ENCODE results near the gene RBFOX2. TPM values are rescaled to one million over a fixed set of nuclear protein-coding genes. Genes with fewer than 3 reads are reported as not detected.
"Not testable (repeated sequence)": the region's sequence is repeated elsewhere in the genome, so short reads cannot be mapped to it uniquely, and the experiment has no call there.

Gene RBFOX2
- total RNA-seq, result 58.1 TPM

- no peaks in the 10 kb centered on the region for H3K9me3 ChIP-seq
- no peak for TF ChIP-seq CTCF (IDR thresholded peaks at IDR 0.05)
- peak within 1 kb of the TSS; percentile 90 to 95 for H3K27ac ChIP-seq
- peaks cover 0 to 10% of the 10 kb centered on the region in 2 donors for H3K4me1 ChIP-seq
- peak; percentile 89 to 99 for DNase-seq (ENCODE audit: low spot score in 2 of 2)
- H3K4me3 ChIP-seq, result peak within 1 kb of the TSS; percentile 83 to 96
- H3K36me3 ChIP-seq, result no peaks in the 10 kb centered on the region
- intact Hi-C loops (cut with DNase I), result loop anchor here (1.0 to 2.0 kb wide), 6 partner anchors 32 to 98 kb away; no protein-coding TSS in a partner anchor
- H3K27me3 ChIP-seq, result no peaks in the 10 kb centered on the region
These were observed at the start of gene RBFOX2 for GRCh38 chr22:36028646-36029405. Gene RBFOX2 (minus strand): TSS chr22:36028824. CDS start chr22:36028425, 399 bp downstream.

- Histone ChIP-seq H3K36me3 (no peaks in the 10 kb centered on the region), H3K9me3 (no peaks in the 10 kb centered on the region), H3K27ac (peak overlapping the region; percentile 0 to 19), H3K4me1 (no peaks in the 10 kb centered on the region), H3K4me3 (no peak overlapping the region), H3K27me3 (no peaks in the 10 kb centered on the region)
- TF ChIP-seq CTCF (IDR thresholded peaks at IDR 0.05), result no peak
- intact Hi-C loops (cut with DNase I), result no loop called here
- DNase-seq (ENCODE audit: low spot score in 2 of 2), result no peak
These were observed 48.6 kb upstream of the RBFOX2 start for GRCh38 chr22:36077271-36077670.

- Histone ChIP-seq H3K36me3 (no peaks in the 10 kb centered on the region), H3K27ac (no peak overlapping the region), H3K4me1 (no peaks in the 10 kb centered on the region), H3K27me3 (no peaks in the 10 kb centered on the region), H3K4me3 (no peak overlapping the region), H3K9me3 (no peaks in the 10 kb centered on the region)
- no peak for TF ChIP-seq CTCF (IDR thresholded peaks at IDR 0.05)
- intact Hi-C loops (cut with DNase I), result no loop called here
- no peak for DNase-seq (ENCODE audit: low spot score in 2 of 2)
These were observed 47.1 kb upstream of the RBFOX2 start for GRCh38 chr22:36075724-36076123.

GRCh38 chr22:36075230-36075629 lies 46.6 kb upstream of the RBFOX2 start:
- no peak overlapping the region for H3K4me3 ChIP-seq
- TF ChIP-seq CTCF (IDR thresholded peaks at IDR 0.05), result no peak
- no peaks in the 10 kb centered on the region for H3K36me3 ChIP-seq
- intact Hi-C loops (cut with DNase I), result no loop called here
- no peaks in the 10 kb centered on the region for H3K4me1 ChIP-seq
- no peak overlapping the region for H3K27ac ChIP-seq
- H3K9me3 ChIP-seq, result no peaks in the 10 kb centered on the region
- no peaks in the 10 kb centered on the region for H3K27me3 ChIP-seq
- no peak for DNase-seq (ENCODE audit: low spot score in 2 of 2)

- Histone ChIP-seq H3K36me3 (no peaks in the 10 kb centered on the region), H3K4me1 (no peaks in the 10 kb centered on the region), H3K9me3 (no peaks in the 10 kb centered on the region), H3K27ac (no peak overlapping the region), H3K4me3 (no peak overlapping the region), H3K27me3 (no peaks in the 10 kb centered on the region)
- intact Hi-C loops (cut with DNase I), result no loop called here
- TF ChIP-seq CTCF (IDR thresholded peaks at IDR 0.05), result no peak
- no peak for DNase-seq (ENCODE audit: low spot score in 2 of 2)
These were observed 44.9 kb upstream of the RBFOX2 start for GRCh38 chr22:36073476-36073875.

GRCh38 chr22:36070645-36071044 lies 42.0 kb upstream of the RBFOX2 start:
- H3K9me3 ChIP-seq; H3K27me3 ChIP-seq; DNase-seq (ENCODE audit: low spot score in 2 of 2); H3K4me3 ChIP-seq; H3K4me1 ChIP-seq; intact Hi-C loops (cut with DNase I); H3K36me3 ChIP-seq; H3K27ac ChIP-seq: not testable (repeated sequence)

All from ascending aorta (tissue), 2 donors.